ENCODE measurements around the gene MEOX1. TPM values are rescaled to one million over a fixed set of nuclear protein-coding genes. Genes with fewer than 3 reads are reported as not detected.
"Not testable (repeated sequence)": the region's sequence is repeated elsewhere in the genome, so short reads cannot be mapped to it uniquely, and the experiment has no call there.

Gene MEOX1
- total and polyA plus RNA-seq, 2 donors, result 9.3 to 11.6 TPM

DNA sequence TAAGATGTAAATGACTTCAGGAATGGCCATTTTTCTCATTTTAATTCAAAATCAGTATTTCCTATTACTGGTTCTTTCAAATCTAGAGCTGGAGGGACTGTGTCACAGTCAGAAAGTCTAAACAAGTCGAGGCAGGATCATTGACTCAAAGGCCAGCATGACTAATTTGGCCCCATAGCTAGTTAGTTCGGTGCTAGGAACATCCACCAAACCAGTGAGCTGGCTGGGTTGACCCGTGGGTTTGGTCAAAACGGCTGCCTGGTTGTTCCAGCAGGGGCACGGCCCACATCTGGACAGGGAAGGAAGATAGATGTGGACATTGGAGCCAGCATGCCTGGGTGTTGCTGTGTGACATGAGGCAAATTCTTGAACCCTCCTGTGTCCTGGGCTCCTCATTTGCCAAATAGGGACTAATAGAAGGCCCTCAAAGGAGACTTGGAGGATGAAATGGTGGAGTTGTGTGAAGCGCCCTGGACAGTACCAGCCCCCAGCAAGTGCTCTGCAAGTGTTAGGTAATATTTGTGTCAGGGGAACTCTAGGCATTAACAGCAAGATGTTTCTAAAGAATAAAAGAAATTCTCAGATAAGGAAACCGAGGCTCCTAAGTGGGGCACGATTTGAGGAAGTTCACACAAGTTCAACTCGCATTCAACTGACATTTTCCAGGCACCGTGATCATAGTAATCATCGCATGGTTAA, 46.2 kb downstream of the MEOX1 start:
- WGBS, result 76% methylated on average over 11 of the region's 11 CpGs
- no peaks in the 10 kb centered on the region for H3K4me1 ChIP-seq (ENCODE audit: insufficient read depth)
- H3K36me3 ChIP-seq (ENCODE audit: insufficient read depth), result no peaks in the 10 kb centered on the region
- no peak overlapping the region for H3K27ac ChIP-seq (ENCODE audit: low read depth)
- no peak for DNase-seq (ENCODE audit: extremely low spot score)
- H3K4me3 ChIP-seq (ENCODE audit: low read depth, low read length), result no peak overlapping the region

- 41% methylated on average over 5 of the region's 5 CpGs for WGBS
- Histone ChIP-seq H3K4me1 (ENCODE audit: insufficient read depth) (no peaks in the 10 kb centered on the region), H3K36me3 (ENCODE audit: insufficient read depth) (no peaks in the 10 kb centered on the region), H3K4me3 (ENCODE audit: low read depth, low read length) (no peak overlapping the region), H3K27ac (ENCODE audit: low read depth) (no peak overlapping the region)
- DNase-seq (ENCODE audit: extremely low spot score), result no peak
Observed at GRCh38 chr17:43614561-43614960, 47.2 kb downstream of the MEOX1 start.

DNA sequence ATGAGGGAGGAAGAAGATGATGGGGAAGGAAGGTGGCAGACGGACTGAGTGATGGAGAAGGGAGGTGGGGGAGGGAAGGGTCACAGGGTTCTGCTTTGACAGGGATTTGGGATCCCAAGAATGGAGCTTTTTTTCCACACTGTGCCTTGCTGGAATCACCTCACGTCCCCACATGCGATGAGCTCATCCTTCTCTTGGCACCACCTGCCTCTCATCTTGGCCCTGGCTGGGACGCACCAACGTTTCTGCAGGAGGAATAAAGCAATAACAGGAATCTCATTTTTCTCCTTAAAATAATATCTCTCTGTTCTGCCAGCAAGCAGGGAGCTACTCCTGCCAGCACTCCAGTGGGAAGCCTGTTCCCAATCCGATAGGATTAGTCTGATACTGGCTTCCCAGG, 47.8 kb downstream of the MEOX1 start:
- H3K27ac ChIP-seq (ENCODE audit: low read depth), result no peak overlapping the region
- WGBS, result 45% methylated on average over 6 of the region's 6 CpGs

GRCh38 chr17:43612515-43612914, 49.2 kb downstream of the MEOX1 start:
- no peak for DNase-seq (ENCODE audit: extremely low spot score)
- Histone ChIP-seq H3K4me1 (ENCODE audit: insufficient read depth) (no peaks in the 10 kb centered on the region), H3K27ac (ENCODE audit: low read depth) (no peak overlapping the region), H3K36me3 (ENCODE audit: insufficient read depth) (no peaks in the 10 kb centered on the region), H3K4me3 (ENCODE audit: low read depth, low read length) (no peak overlapping the region)
- 88% methylated on average over 3 of the region's 3 CpGs for WGBS

More for the DNA sequence above, 47.8 kb downstream of the MEOX1 start:
- no peaks in the 10 kb centered on the region for H3K36me3 ChIP-seq (ENCODE audit: insufficient read depth)
- no peak overlapping the region for H3K4me3 ChIP-seq (ENCODE audit: low read depth, low read length)
- no peak for DNase-seq (ENCODE audit: extremely low spot score)
- H3K4me1 ChIP-seq (ENCODE audit: insufficient read depth), result no peaks in the 10 kb centered on the region

GRCh38 chr17:43611230-43611969, 50.3 kb downstream of the MEOX1 start:
- Histone ChIP-seq H3K27ac (ENCODE audit: low read depth) (no peak overlapping the region), H3K4me3 (ENCODE audit: low read depth, low read length) (no peak overlapping the region), H3K4me1 (ENCODE audit: insufficient read depth) (no peaks in the 10 kb centered on the region), H3K36me3 (ENCODE audit: insufficient read depth) (no peaks in the 10 kb centered on the region)
- WGBS, result 83% methylated on average over 2 of the region's 2 CpGs
- DNase-seq (ENCODE audit: extremely low spot score), result no peak

GRCh38 chr17:43609613-43610385, 51.9 kb downstream of the MEOX1 start:
- 78% methylated on average over 6 of the region's 6 CpGs for WGBS
- H3K27ac ChIP-seq (ENCODE audit: low read depth), result no peak overlapping the region
- H3K4me3 ChIP-seq (ENCODE audit: low read depth, low read length), result no peak overlapping the region
- no peaks in the 10 kb centered on the region for H3K36me3 ChIP-seq (ENCODE audit: insufficient read depth)
- H3K4me1 ChIP-seq (ENCODE audit: insufficient read depth), result no peaks in the 10 kb centered on the region
- no peak for DNase-seq (ENCODE audit: extremely low spot score)

DNA sequence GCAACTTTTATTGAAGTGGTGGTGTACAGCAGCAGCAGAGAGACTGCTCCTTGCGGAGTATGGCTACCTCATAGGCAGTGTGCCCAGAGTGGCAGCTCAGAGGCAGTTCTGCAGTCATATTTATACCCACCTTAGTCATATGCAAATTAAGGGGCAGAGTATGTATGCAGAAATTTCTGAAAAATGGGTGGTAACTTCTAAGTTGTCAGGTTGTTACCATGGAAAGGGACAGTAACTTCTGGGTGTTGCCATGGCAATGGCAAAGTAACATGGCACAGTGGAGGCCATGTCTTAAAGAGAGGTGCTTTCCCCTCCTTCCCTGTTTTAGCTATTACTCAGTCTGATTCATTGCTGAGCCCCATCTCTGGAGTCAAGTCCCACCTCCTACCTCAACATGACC, 53.4 kb downstream of the MEOX1 start:
- WGBS, result 98% methylated on average over 1 of the region's 1 CpG
- Histone ChIP-seq H3K4me3 (ENCODE audit: low read depth, low read length) (no peak overlapping the region), H3K4me1 (ENCODE audit: insufficient read depth) (no peaks in the 10 kb centered on the region), H3K36me3 (ENCODE audit: insufficient read depth) (no peaks in the 10 kb centered on the region), H3K27ac (ENCODE audit: low read depth) (no peak overlapping the region)
- no peak for DNase-seq (ENCODE audit: extremely low spot score)

DNA sequence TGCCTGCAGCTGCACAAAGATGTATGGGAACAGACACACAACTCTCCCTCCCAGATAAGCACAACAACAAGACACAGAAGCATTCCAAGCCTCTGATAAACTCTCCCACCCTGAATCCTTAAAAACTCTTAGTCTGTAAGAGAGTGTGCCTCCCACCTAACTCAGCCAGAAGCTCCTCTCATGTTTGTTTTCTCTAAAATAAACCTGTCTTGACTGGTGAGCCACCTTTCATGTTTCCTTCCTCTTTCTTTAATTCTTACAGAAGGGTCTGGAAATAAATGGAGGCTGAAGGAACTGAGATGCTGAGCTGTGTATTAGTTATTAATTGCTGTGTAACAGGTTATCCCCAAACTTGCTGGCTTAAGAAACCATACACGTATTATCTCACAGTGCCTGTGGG, 57.2 kb downstream of the MEOX1 start:
- no peak overlapping the region for H3K4me3 ChIP-seq (ENCODE audit: low read depth, low read length)
- 89% methylated on average over 1 of the region's 1 CpG for WGBS
- H3K27ac ChIP-seq (ENCODE audit: low read depth), result no peak overlapping the region
- no peaks in the 10 kb centered on the region for H3K4me1 ChIP-seq (ENCODE audit: insufficient read depth)
- no peaks in the 10 kb centered on the region for H3K36me3 ChIP-seq (ENCODE audit: insufficient read depth)
- no peak for DNase-seq (ENCODE audit: extremely low spot score)

DNA sequence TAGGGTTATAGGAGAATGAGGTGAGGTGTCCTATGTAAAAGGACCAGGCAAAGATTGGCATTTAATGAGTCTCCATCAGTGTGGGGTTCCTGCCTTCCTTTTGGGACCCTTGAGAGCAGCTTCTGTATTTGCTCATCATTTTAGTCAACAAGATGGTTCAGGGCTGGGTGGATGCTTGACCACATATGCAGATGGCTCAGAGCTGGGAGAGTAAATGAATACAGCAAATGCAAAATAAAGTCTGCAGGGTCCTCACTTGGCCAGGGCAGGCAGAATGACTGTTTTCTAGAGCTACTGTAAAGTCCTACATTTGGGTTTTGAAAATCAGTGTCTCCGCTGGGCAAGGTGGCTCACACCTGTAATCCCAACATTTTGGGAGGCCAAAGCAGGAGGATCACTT, 58.4 kb downstream of the MEOX1 start:
- Histone ChIP-seq H3K27ac (ENCODE audit: low read depth) (no peak overlapping the region), H3K4me1 (ENCODE audit: insufficient read depth) (no peaks in the 10 kb centered on the region), H3K36me3 (ENCODE audit: insufficient read depth) (no peaks in the 10 kb centered on the region), H3K4me3 (ENCODE audit: low read depth, low read length) (no peak overlapping the region)
- 98% methylated on average over 1 of the region's 1 CpG for WGBS
- DNase-seq (ENCODE audit: extremely low spot score), result no peak

DNA sequence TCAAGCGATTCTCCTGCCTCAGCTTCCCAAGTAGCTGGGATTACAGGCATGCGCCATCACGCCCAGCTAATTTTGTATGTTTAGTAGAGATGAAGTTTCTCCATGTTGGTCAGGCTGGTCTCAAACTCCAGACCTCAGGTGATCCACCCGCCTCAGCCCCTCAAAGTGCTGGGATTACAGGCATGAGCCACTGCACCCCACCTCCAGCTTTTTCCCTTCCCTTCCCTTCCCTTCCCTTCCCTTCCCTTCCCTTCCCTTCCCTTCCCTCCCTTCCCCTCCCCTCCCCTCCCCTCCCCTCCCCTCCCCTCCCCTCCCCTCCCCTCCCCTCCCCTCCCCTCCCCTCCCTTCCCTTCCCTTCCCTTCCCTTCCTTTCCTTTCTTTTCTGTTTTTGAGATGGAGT, 59.2 kb downstream of the MEOX1 start:
- H3K4me3 ChIP-seq (ENCODE audit: low read depth, low read length); H3K36me3 ChIP-seq (ENCODE audit: insufficient read depth); H3K4me1 ChIP-seq (ENCODE audit: insufficient read depth); DNase-seq (ENCODE audit: extremely low spot score); H3K27ac ChIP-seq (ENCODE audit: low read depth): not testable (repeated sequence)
- 97% methylated on average over 4 of the region's 4 CpGs for WGBS

DNA sequence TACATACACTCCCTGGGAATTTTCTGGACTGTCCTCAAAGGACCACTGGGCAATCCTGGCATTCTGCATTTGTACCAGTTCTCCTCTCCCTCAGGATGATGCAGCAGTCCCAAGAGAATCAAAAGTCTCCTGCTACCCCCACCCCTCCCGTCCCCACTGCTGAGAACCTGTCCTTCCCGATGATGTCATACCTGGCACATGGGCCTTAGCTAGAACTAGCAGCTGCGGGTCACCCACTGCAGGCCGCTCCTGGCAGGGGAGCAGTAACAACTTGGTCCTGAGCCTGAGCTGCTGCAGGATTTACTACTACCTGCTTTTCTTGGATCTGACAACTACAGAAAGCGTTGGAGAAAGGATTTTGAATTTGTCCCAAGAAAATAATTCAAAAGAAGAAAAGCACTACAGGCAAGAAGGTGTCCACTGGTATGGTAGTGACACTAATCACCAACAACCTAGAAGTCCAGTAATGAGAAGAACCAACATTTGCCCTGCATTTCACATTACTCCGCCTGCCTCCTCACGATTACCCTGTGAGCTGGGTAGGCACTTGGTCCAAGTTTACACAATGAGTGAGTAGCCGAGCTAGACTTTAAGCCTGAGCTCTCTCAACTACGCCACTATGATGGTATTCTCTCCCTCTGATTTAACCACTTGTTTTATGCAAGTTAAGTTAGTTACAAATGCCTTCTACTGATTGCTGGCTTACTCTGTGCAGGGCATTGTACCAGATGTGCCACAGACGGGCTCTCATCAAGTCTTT, 60.3 kb downstream of the MEOX1 start:
- no peak for DNase-seq (ENCODE audit: extremely low spot score)
- 44% methylated on average over 10 of the region's 10 CpGs for WGBS
- H3K4me1 ChIP-seq (ENCODE audit: insufficient read depth), result no peaks in the 10 kb centered on the region
- no peaks in the 10 kb centered on the region for H3K36me3 ChIP-seq (ENCODE audit: insufficient read depth)
- H3K4me3 ChIP-seq (ENCODE audit: low read depth, low read length), result no peak overlapping the region
- no peak overlapping the region for H3K27ac ChIP-seq (ENCODE audit: low read depth)

DNA sequence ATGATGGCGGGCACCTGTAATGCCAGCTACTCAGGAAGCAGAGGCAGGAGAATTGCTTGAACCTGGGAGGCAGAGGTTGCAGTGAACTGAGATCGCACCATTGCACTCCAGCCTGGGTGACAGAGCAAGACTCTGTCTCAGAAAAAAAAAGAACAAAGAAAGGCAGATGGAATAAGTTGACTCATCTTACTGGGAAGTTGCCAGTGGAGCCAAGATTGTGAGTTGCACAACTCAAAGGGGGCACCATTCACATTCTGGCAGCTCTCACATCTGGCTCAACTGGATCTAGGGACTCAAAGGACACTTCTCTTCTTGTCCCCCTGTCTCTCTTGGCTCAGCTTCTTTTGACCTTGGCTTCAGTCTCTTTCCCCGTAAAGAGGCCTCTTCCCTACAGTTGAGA, 61.9 kb downstream of the MEOX1 start:
- H3K36me3 ChIP-seq (ENCODE audit: insufficient read depth), result no peaks in the 10 kb centered on the region
- no peak overlapping the region for H3K4me3 ChIP-seq (ENCODE audit: low read depth, low read length)
- no peaks in the 10 kb centered on the region for H3K4me1 ChIP-seq (ENCODE audit: insufficient read depth)
- 83% methylated on average over 3 of the region's 3 CpGs for WGBS
- no peak overlapping the region for H3K27ac ChIP-seq (ENCODE audit: low read depth)
- no peak for DNase-seq (ENCODE audit: extremely low spot score)

GRCh38 chr17:43599046-43599395, 62.7 kb downstream of the MEOX1 start:
- Histone ChIP-seq H3K36me3 (ENCODE audit: insufficient read depth) (no peaks in the 10 kb centered on the region), H3K27ac (ENCODE audit: low read depth) (no peak overlapping the region), H3K4me3 (ENCODE audit: low read depth, low read length) (no peak overlapping the region), H3K4me1 (ENCODE audit: insufficient read depth) (no peaks in the 10 kb centered on the region)
- 80% methylated on average over 5 of the region's 5 CpGs for WGBS
- DNase-seq (ENCODE audit: extremely low spot score), result no peak
